Smooth muscle cell (in vitro differentiated cells): ENCODE data around the gene ZBTB7C. TPM values are rescaled to one million over a fixed set of nuclear protein-coding genes. Genes with fewer than 3 reads are reported as not detected.

ENCODE experiments used
- DNase-seq: peaks from one replicate; lab custom pipeline; 2025; ENCODE audit not compliant: unreplicated experiment; lab: John Stamatoyannopoulos, UW
- H2AFZ ChIP-seq: fragments of 200-600 bp; sonication (generic); 2 replicates; pipeline ENCODE4 v1.6.0; 2016; ENCODE audit warnings: antibody characterized with exemption, low read depth, mild to moderate bottlenecking
- H3F3A ChIP-seq: fragments of 200-600 bp; sonication (generic); 2 replicates; pipeline ENCODE4 v1.6.0; 2017; ENCODE audit warnings: antibody characterized with exemption, low read depth
- H3K27ac ChIP-seq: fragments of 200-600 bp; sonication (generic); 2 replicates; pipeline ENCODE4 v1.5.1; 2016; ENCODE audit warnings: low read depth, mild to moderate bottlenecking
- H3K27me3 ChIP-seq: fragments of 200-600 bp; sonication (generic); 2 replicates; pipeline ENCODE4 v1.6.1; 2016; ENCODE audit warnings: low read depth, mild to moderate bottlenecking
- H3K36me3 ChIP-seq: fragments of 200-600 bp; sonication (generic); 2 replicates; pipeline ENCODE4 v1.5.1; 2016; ENCODE audit warnings: low read depth
- H3K4me1 ChIP-seq: fragments of 200-600 bp; sonication (generic); 2 replicates; pipeline ENCODE4 v1.5.1; 2016; ENCODE audit warnings: low read depth
- H3K4me2 ChIP-seq: fragments of 200-600 bp; sonication (generic); 2 replicates; pipeline ENCODE4 v1.6.0; 2016; ENCODE audit warnings: mild to moderate bottlenecking
- H3K4me3 ChIP-seq: fragments of 200-600 bp; sonication (generic); 2 replicates; pipeline ENCODE4 v1.5.1; 2016; ENCODE audit warnings: mild to moderate bottlenecking
- H3K79me2 ChIP-seq: fragments of 200-600 bp; sonication (generic); 2 replicates; pipeline ENCODE4 v1.6.0; 2016; ENCODE audit warnings: low read depth, mild to moderate bottlenecking
- H3K9ac ChIP-seq: fragments of 200-600 bp; sonication (generic); 2 replicates; pipeline ENCODE4 v1.6.0; 2016; ENCODE audit warnings: low read depth
- H3K9me3 ChIP-seq: fragments of 200-600 bp; sonication (generic); replicated peaks from 2 replicates; pipeline ENCODE4 v1.5.1; 2016; ENCODE audit warnings: low read depth
- H4K20me1 ChIP-seq: fragments of 200-600 bp; sonication (generic); 2 replicates; pipeline ENCODE4 v1.6.0; 2016; ENCODE audit warnings: low read depth
- WGBS: methylation state at CpG from one replicate; pipeline ENCODE4 v1.1.7; 2016; ENCODE audit warnings: low lambda C conversion rate; 5-methylcytosine and 5-hydroxymethylcytosine counted together
- polyA plus RNA-seq: library from polyadenylated mRNA; unstranded; fragments of >200 nt; fragmentation: Nextera tagmentation; extraction: Ambion mirVana; gene quantifications from 2 replicates; pipeline ENCODE4 v1.2.1, GENCODE V29; 2016
- total RNA-seq: library from RNA; depleted of rRNA; stranded (reverse); fragments of >200 nt; gene quantifications from 2 replicates; pipeline ENCODE4 v1.2.3, GENCODE V29; 2014
- TF ChIP-seq, protein P1 (sequence below): fragments of 200-600 bp; sonication (generic); IDR thresholded peaks from 2 replicates; pipeline ENCODE4 v1.5.1; 2017; ENCODE audit warnings: borderline replicate concordance, mild to moderate bottlenecking, antibody characterized with exemption; ENCODE audit not compliant: insufficient read depth, poor library complexity, severe bottlenecking

ZBTB7C gene
- total and polyA plus RNA-seq, 2 experiments from 2014 or later: 0.48 to 0.63 TPM

DNA sequence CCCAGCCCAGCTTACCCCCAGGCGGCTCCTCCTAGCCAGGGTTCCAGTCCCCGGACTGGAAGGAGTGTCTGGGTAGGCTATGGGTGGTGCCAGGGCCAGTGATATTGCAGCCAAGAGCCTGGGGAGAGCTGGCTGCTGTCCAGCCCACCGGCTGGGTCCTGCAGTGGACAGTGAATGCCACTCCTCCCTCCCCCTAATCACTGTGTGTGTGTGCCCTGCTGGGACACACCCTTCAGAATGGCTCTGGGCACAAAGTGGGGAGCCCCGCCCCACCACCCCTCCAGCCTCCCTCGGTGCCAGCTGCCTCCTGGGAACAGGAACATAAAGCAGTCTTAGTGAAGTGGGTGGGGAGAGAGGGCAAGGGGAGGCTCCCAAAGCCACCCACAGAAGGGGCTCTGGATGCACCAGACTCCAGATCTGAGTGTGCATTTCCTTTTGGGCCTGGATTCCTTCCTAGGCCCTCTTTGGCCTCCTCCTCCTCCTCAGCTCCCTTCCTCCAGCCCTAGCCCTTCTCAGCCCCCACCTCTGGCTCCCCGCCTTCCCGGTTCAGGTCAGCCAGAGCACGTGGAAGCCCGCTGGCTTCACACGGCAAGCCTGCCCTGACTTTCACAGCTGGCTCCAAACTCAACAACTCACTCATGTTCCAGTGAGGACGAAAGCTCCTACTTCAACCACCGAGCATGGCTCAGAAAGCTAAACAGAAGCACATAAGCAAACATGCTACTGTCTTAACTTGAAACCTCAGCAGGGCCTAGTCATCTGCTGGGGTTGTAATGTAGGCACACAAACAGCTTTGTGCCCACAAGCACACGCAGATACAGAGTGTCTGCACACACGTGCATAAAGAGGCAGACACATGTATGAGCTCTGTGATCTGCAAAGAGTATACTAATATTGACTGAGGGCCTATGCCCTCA, 269.5 kb downstream of the ZBTB7C start:
- H3K79me2 ChIP-seq: no peaks in the 10 kb centered on the region
- H3K27ac ChIP-seq: no peak overlapping the region
- no peaks in the 10 kb centered on the region for H3K36me3 ChIP-seq
- no peak for DNase-seq
- H3K27me3 ChIP-seq: peaks cover 47% of the 10 kb centered on the region
- WGBS: 79% methylated on average over 14 of the region's 14 CpGs
- H3F3A ChIP-seq: no peaks in the 10 kb centered on the region
- no peaks in the 10 kb centered on the region for H4K20me1 ChIP-seq
- H3K4me3 ChIP-seq: no peak overlapping the region
- no peak overlapping the region for H3K9ac ChIP-seq
- TF ChIP-seq, protein P1, sequence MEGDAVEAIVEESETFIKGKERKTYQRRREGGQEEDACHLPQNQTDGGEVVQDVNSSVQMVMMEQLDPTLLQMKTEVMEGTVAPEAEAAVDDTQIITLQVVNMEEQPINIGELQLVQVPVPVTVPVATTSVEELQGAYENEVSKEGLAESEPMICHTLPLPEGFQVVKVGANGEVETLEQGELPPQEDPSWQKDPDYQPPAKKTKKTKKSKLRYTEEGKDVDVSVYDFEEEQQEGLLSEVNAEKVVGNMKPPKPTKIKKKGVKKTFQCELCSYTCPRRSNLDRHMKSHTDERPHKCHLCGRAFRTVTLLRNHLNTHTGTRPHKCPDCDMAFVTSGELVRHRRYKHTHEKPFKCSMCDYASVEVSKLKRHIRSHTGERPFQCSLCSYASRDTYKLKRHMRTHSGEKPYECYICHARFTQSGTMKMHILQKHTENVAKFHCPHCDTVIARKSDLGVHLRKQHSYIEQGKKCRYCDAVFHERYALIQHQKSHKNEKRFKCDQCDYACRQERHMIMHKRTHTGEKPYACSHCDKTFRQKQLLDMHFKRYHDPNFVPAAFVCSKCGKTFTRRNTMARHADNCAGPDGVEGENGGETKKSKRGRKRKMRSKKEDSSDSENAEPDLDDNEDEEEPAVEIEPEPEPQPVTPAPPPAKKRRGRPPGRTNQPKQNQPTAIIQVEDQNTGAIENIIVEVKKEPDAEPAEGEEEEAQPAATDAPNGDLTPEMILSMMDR: no peak
- H2AFZ ChIP-seq: no peak overlapping the region
- peaks cover 17% of the 10 kb centered on the region for H3K4me1 ChIP-seq
- no peak overlapping the region for H3K4me2 ChIP-seq
- no peaks in the 10 kb centered on the region for H3K9me3 ChIP-seq

DNA sequence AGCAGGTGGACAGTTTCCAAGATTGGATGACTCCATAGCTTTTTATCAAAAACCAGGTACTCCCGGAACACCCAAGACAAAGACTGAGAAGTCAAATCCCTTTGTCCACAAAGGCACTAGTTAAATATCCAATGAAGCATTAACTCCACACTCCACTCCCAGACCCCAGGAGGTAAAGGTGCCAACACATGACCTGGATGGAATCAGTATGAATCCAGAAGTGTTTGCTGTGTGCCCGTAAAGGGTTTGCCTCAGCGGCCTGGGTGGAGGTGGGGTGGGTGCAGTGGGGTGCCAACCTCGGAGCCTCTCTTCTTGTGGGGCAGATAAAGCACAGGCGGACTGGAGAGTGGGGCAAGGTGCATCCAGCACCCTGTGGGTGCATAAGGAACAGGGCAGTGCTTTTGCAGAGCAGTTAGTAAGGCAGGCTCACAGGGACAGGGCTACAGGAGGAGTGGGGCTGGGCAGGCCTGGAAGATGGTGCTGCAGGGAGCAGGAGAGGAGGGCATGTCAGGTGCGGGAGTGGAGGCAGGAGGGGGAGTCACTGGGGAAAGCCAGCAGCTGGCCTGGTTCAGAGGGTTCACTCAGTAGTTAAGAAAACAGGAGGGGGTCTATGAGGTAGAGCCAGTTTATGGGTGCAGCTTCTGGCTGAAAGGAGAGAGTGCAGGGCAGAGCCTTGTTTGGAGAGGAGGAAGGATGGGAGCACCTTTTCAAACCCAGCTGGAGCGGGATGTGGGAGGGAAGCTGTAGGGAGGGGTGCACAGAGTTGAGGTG, 270.3 kb downstream of the ZBTB7C start:
- Histone ChIP-seq H3K27ac (no peak overlapping the region), H3K4me2 (no peak overlapping the region), H3F3A (no peaks in the 10 kb centered on the region), H3K4me1 (peaks cover 17% of the 10 kb centered on the region), H3K9ac (no peak overlapping the region), H3K4me3 (no peak overlapping the region), H4K20me1 (no peaks in the 10 kb centered on the region), H2AFZ (no peak overlapping the region), H3K36me3 (no peaks in the 10 kb centered on the region), H3K9me3 (no peaks in the 10 kb centered on the region), H3K79me2 (no peaks in the 10 kb centered on the region), H3K27me3 (peaks cover 54% of the 10 kb centered on the region)
- TF ChIP-seq, protein P1: no peak
- no peak for DNase-seq
- WGBS: 86% methylated on average over 7 of the region's 7 CpGs

DNA sequence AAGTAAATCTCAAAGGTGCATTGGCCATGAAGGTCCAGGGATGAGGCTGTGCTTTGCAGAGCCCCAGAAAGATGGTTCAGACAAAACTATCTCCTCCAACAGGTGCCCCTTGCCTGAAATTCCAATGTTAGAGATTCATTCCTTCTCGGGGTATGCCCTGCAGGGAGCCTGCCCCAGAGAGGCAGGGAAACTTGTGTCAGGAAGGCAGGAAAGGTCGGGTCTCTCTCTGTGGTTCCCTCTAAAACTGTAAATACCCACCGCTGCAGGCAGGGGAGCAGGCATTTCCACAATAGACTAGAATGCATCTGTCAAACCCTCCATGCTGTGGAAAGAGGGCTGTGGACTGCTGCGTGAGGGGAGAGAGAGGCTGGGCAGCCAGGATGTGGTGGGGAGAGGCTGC, 271.0 kb downstream of the ZBTB7C start:
- WGBS: 30% methylated on average over 4 of the region's 4 CpGs
- H3K27me3 ChIP-seq: peaks cover 54% of the 10 kb centered on the region

More for the DNA sequence above, 271.0 kb downstream of the ZBTB7C start:
- Histone ChIP-seq H3K4me2 (no peak overlapping the region), H3K4me1 (peaks cover 17% of the 10 kb centered on the region), H3K27ac (no peak overlapping the region), H4K20me1 (no peaks in the 10 kb centered on the region), H3K9me3 (no peaks in the 10 kb centered on the region), H3F3A (no peaks in the 10 kb centered on the region), H3K4me3 (no peak overlapping the region), H2AFZ (no peak overlapping the region), H3K9ac (no peak overlapping the region), H3K79me2 (no peaks in the 10 kb centered on the region), H3K36me3 (no peaks in the 10 kb centered on the region)
- no peak for DNase-seq
- TF ChIP-seq, protein P1: no peak
